HG02571 (cell line): ENCODE results near the gene CD48.
"Not testable (repeated sequence)": the region's sequence is repeated elsewhere in the genome, so short reads cannot be mapped to it uniquely, and the experiment has no call there.

Experiments used
- ATAC-seq: cut with Tn5 transposase; IDR thresholded peaks from one replicate; pipeline ENCODE4 v1.9.1; 2021; ENCODE audit warnings: mild to moderate bottlenecking, moderate library complexity; ENCODE audit not compliant: unreplicated experiment

Gene CD48

GRCh38 chr1:160656737-160657136, 54.9 kb downstream of the CD48 start:
- no peak for ATAC-seq

GRCh38 chr1:160653620-160654016, 58.0 kb downstream of the CD48 start:
- no peak for ATAC-seq

GRCh38 chr1:160652924-160653619, 58.5 kb downstream of the CD48 start:
- no peak for ATAC-seq

GRCh38 chr1:160652065-160652641, 59.5 kb downstream of the CD48 start:
- not testable (repeated sequence) for ATAC-seq

- no peak for ATAC-seq
Measured at GRCh38 chr1:160651433-160652064, 60.1 kb downstream of the CD48 start.

- ATAC-seq: no peak
Measured at GRCh38 chr1:160647329-160647720, 64.3 kb downstream of the CD48 start.

GRCh38 chr1:160646711-160647328, 64.8 kb downstream of the CD48 start, which contains the start of gene SLAMF1:
TSS of gene SLAMF1 (minus strand) at chr1:160647044. CDS start at chr1:160646945, 99 bp downstream.
- no peak for ATAC-seq

GRCh38 chr1:160646180-160646579, 65.4 kb downstream of the CD48 start:
- ATAC-seq: no peak

GRCh38 chr1:160645386-160646130, 66.1 kb downstream of the CD48 start:
- no peak for ATAC-seq

- no peak for ATAC-seq
Measured at GRCh38 chr1:160644399-160644798, 67.2 kb downstream of the CD48 start.

- no peak for ATAC-seq
Measured at GRCh38 chr1:160643138-160643537, 68.5 kb downstream of the CD48 start.

GRCh38 chr1:160642281-160642644, 69.4 kb downstream of the CD48 start:
- no peak for ATAC-seq

GRCh38 chr1:160641323-160642280, 70.0 kb downstream of the CD48 start:
- no peak for ATAC-seq

- no peak for ATAC-seq
Measured at GRCh38 chr1:160640359-160641123, 71.1 kb downstream of the CD48 start.

GRCh38 chr1:160639652-160640051, 72.0 kb downstream of the CD48 start:
- no peak for ATAC-seq

- no peak for ATAC-seq
Measured at GRCh38 chr1:160638926-160639325, 72.7 kb downstream of the CD48 start.

GRCh38 chr1:160638540-160638857, 73.1 kb downstream of the CD48 start:
- ATAC-seq: no peak

GRCh38 chr1:160637821-160638539, 73.6 kb downstream of the CD48 start:
- no peak for ATAC-seq

- no peak for ATAC-seq
Measured at GRCh38 chr1:160637065-160637464, 74.6 kb downstream of the CD48 start.
